Stimulated activated CD8-positive, alpha-beta memory T cell treated with anti-CD3 and anti-CD28 coated beads, Interleukin-12 subunit alpha, Interleukin-12 subunit beta, amount 100 ng/mL, for 1 hour (primary cell): ENCODE results near the gene SPAG16.
"Not testable (repeated sequence)": the region's sequence is repeated elsewhere in the genome, so short reads cannot be mapped to it uniquely, and the experiment has no call there.

Experiments used
- DNase-seq: peaks from one replicate; pipeline ENCODE4 v3.0.0-alpha.2; 2020; ENCODE audit warnings: low read depth

SPAG16 gene

GRCh38 chr2:213696442-213696841 lies 412.2 kb downstream of the SPAG16 start:
- DNase-seq, result no peak

GRCh38 chr2:213701365-213701764 lies 417.1 kb downstream of the SPAG16 start:
- not testable (repeated sequence) for DNase-seq

GRCh38 chr2:213703406-213704098 lies 419.3 kb downstream of the SPAG16 start:
- DNase-seq, result no peak

- DNase-seq, result no peak
These were observed 425.9 kb downstream of the SPAG16 start for GRCh38 chr2:213710164-213710563.

- not testable (repeated sequence) for DNase-seq
These were observed 434.1 kb downstream of the SPAG16 start for GRCh38 chr2:213718411-213718810.

GRCh38 chr2:213722565-213722964 lies 438.3 kb downstream of the SPAG16 start:
- DNase-seq, result no peak

GRCh38 chr2:213723041-213723560 lies 438.8 kb downstream of the SPAG16 start:
- DNase-seq, result no peak

- DNase-seq, result no peak
These were observed 439.4 kb downstream of the SPAG16 start for GRCh38 chr2:213723707-213724106.

- no peak for DNase-seq
These were observed 441.8 kb downstream of the SPAG16 start for GRCh38 chr2:213726101-213726500.

- DNase-seq, result no peak
These were observed 449.6 kb downstream of the SPAG16 start for GRCh38 chr2:213733893-213734292.

GRCh38 chr2:213740453-213740852 lies 456.2 kb downstream of the SPAG16 start:
- DNase-seq, result no peak

- DNase-seq, result no peak
These were observed 467.2 kb downstream of the SPAG16 start for GRCh38 chr2:213751446-213751845.

GRCh38 chr2:213752575-213752974 lies 468.3 kb downstream of the SPAG16 start:
- no peak for DNase-seq

GRCh38 chr2:213757525-213757924 lies 473.3 kb downstream of the SPAG16 start:
- DNase-seq, result no peak

- no peak for DNase-seq
These were observed 479.1 kb downstream of the SPAG16 start for GRCh38 chr2:213763354-213763753.

- DNase-seq, result no peak
These were observed 479.7 kb downstream of the SPAG16 start for GRCh38 chr2:213763963-213764362.

- no peak for DNase-seq
These were observed 480.6 kb downstream of the SPAG16 start for GRCh38 chr2:213764849-213765248.

- no peak for DNase-seq
These were observed 481.8 kb downstream of the SPAG16 start for GRCh38 chr2:213766062-213766461.

GRCh38 chr2:213766465-213766901 lies 482.2 kb downstream of the SPAG16 start:
- DNase-seq, result no peak

GRCh38 chr2:213787869-213788268 lies 503.6 kb downstream of the SPAG16 start:
- DNase-seq, result no peak

- no peak for DNase-seq
These were observed 505.7 kb downstream of the SPAG16 start for GRCh38 chr2:213789940-213790339.

- DNase-seq, result no peak
These were observed 507.8 kb downstream of the SPAG16 start for GRCh38 chr2:213792045-213792444.

- no peak for DNase-seq
These were observed 522.0 kb downstream of the SPAG16 start for GRCh38 chr2:213806125-213806726.

- DNase-seq, result no peak
These were observed 532.3 kb downstream of the SPAG16 start for GRCh38 chr2:213816583-213816982.
